Vagina (tissue), 2 donors: Measurements from ENCODE around the gene CLDN22.

Experiments used
- POLR2A ChIP-seq, 2 donors: fragments of 450-650 bp; IDR thresholded peaks; one replicate each; pipeline ENCODE4 v1.6.1; 2017; ENCODE audit warnings: antibody characterized with exemption in 2 of 2, mild to moderate bottlenecking in 2 of 2, moderate library complexity in 2 of 2
- POLR2AphosphoS5 ChIP-seq, 2 donors: sonication (generic); formaldehyde crosslinking; IDR thresholded peaks; one replicate each; pipeline ENCODE4 v1.9.0; 2017; ENCODE audit warnings: antibody characterized with exemption in 2 of 2, mild to moderate bottlenecking in 2 of 2, low read depth in 1 of 2; ENCODE audit not compliant: insufficient read depth in 1 of 2
- TF ChIP-seq, protein P1 (sequence below), 3 experiments: fragments of 450-650 bp in 2 of 3; fragments of 200-600 bp in 1 of 3; sonication (generic) in 1 of 3; IDR thresholded peaks; one replicate each; pipeline ENCODE4 v1.5.1; 2017 to 2019; ENCODE audit warnings: antibody characterized with exemption in 3 of 3, mild to moderate bottlenecking in 2 of 3, moderate library complexity in 2 of 3

DNA sequence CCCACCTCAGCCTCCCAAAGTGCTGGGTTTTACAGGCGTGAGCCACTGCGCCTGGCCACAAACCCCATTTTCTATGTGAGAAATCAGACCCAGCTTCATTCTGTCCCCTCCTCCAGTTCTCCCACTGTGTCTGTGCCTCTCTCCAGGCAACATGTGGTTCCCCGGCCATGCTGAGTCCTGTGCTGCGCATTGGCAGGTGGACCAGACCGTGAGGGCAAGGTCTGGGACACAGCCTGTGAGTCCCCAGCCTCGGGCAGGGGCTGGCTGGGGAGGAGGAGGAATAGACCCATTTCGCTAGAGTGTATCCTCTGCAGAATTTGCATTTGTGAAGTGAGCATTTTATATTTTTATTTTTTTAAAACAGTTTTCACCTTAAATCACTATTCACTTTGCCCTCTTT lies 23.7 kb upstream of the CLDN22 start:
- TF ChIP-seq, protein P1, sequence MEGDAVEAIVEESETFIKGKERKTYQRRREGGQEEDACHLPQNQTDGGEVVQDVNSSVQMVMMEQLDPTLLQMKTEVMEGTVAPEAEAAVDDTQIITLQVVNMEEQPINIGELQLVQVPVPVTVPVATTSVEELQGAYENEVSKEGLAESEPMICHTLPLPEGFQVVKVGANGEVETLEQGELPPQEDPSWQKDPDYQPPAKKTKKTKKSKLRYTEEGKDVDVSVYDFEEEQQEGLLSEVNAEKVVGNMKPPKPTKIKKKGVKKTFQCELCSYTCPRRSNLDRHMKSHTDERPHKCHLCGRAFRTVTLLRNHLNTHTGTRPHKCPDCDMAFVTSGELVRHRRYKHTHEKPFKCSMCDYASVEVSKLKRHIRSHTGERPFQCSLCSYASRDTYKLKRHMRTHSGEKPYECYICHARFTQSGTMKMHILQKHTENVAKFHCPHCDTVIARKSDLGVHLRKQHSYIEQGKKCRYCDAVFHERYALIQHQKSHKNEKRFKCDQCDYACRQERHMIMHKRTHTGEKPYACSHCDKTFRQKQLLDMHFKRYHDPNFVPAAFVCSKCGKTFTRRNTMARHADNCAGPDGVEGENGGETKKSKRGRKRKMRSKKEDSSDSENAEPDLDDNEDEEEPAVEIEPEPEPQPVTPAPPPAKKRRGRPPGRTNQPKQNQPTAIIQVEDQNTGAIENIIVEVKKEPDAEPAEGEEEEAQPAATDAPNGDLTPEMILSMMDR (IDR thresholded peaks at IDR 0.05) = no peak
- no peak for TF ChIP-seq POLR2A (IDR thresholded peaks at IDR 0.05)
- no peak for TF ChIP-seq POLR2AphosphoS5 (IDR thresholded peaks at IDR 0.05; ENCODE audit: insufficient read depth in 1 of 2, low read depth in 1 of 2)
